Measurements from ENCODE around the gene MIPOL1. TPM values are rescaled to one million over a fixed set of nuclear protein-coding genes. Genes with fewer than 3 reads are reported as not detected.

The MIPOL1 gene
- total and polyA plus RNA-seq, 2 of the 13 experiments (the other 11 are each of a cell fraction or from before 2014, with no cell fraction given): 8.6 to 34.2 TPM

- TF ChIP-seq CHD4 (IDR thresholded peaks at IDR 0.05; ENCODE audit: borderline replicate concordance, low read length) (peak; percentile 97), ZNF709 (CRISPR knock-in tag; IDR thresholded peaks at IDR 0.05) (no peak), MAFG (CRISPR knock-in tag; IDR thresholded peaks at IDR 0.05) (no peak), ZNF780A (CRISPR knock-in tag; IDR thresholded peaks at IDR 0.05) (peak; percentile 46; the same call in 1 of the 2 replicates), U2AF2 (IDR thresholded peaks at IDR 0.05; ENCODE audit: low read depth, low read length) (no peak), RELA (CRISPR knock-in tag; IDR thresholded peaks at IDR 0.05) (peak; percentile 73; the same call in 1 of the 2 replicates), POLR2AphosphoS2 (IDR thresholded peaks at IDR 0.05; ENCODE audit: low read depth, low read length) (no peak), ZNF367 (CRISPR knock-in tag; IDR thresholded peaks at IDR 0.05; ENCODE audit: borderline replicate concordance) (no peak; the same call in 1 of the 2 replicates), KLF12 (CRISPR knock-in tag; IDR thresholded peaks at IDR 0.05; ENCODE audit: borderline replicate concordance) (peak; percentile 76; the same call in 1 of the 2 replicates), KLF6 (CRISPR knock-in tag; IDR thresholded peaks at IDR 0.05) (peak; percentile 50; the same call in 1 of the 2 replicates), TFDP1 (CRISPR knock-in tag; IDR thresholded peaks at IDR 0.05; ENCODE audit: borderline replicate concordance) (peak; percentile 55; the same call in 1 of the 2 replicates), ZNF205 (CRISPR knock-in tag; IDR thresholded peaks at IDR 0.05) (peak; percentile 97), ZNF7 (CRISPR knock-in tag; IDR thresholded peaks at IDR 0.05) (no peak), ZNF792 (CRISPR knock-in tag; IDR thresholded peaks at IDR 0.05) (peak; percentile 98), ZNF329 (CRISPR knock-in tag; IDR thresholded peaks at IDR 0.05; ENCODE audit: low read depth) (no peak), ZFYVE20 (CRISPR knock-in tag; IDR thresholded peaks at IDR 0.05; ENCODE audit: borderline replicate concordance, low read depth) (no peak), RFXAP (CRISPR knock-in tag; IDR thresholded peaks at IDR 0.05; ENCODE audit: borderline replicate concordance) (peak; percentile 94; the same call in 1 of the 2 replicates), MBNL3 (CRISPR knock-in tag; conservative IDR thresholded peaks at IDR 0.05) (no peak), MTERF4 (CRISPR knock-in tag; IDR thresholded peaks at IDR 0.05) (no peak), ZNF567 (CRISPR knock-in tag; IDR thresholded peaks at IDR 0.05; ENCODE audit: borderline replicate concordance) (no peak)
- TF ChIP-seq, protein P1, sequence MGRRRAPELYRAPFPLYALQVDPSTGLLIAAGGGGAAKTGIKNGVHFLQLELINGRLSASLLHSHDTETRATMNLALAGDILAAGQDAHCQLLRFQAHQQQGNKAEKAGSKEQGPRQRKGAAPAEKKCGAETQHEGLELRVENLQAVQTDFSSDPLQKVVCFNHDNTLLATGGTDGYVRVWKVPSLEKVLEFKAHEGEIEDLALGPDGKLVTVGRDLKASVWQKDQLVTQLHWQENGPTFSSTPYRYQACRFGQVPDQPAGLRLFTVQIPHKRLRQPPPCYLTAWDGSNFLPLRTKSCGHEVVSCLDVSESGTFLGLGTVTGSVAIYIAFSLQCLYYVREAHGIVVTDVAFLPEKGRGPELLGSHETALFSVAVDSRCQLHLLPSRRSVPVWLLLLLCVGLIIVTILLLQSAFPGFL (CRISPR knock-in tag; IDR thresholded peaks at IDR 0.05): no peak
- TF ChIP-seq, protein P2, sequence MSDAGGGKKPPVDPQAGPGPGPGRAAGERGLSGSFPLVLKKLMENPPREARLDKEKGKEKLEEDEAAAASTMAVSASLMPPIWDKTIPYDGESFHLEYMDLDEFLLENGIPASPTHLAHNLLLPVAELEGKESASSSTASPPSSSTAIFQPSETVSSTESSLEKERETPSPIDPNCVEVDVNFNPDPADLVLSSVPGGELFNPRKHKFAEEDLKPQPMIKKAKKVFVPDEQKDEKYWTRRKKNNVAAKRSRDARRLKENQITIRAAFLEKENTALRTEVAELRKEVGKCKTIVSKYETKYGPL (CRISPR knock-in tag; IDR thresholded peaks at IDR 0.05): no peak
- TF ChIP-seq, protein P3, sequence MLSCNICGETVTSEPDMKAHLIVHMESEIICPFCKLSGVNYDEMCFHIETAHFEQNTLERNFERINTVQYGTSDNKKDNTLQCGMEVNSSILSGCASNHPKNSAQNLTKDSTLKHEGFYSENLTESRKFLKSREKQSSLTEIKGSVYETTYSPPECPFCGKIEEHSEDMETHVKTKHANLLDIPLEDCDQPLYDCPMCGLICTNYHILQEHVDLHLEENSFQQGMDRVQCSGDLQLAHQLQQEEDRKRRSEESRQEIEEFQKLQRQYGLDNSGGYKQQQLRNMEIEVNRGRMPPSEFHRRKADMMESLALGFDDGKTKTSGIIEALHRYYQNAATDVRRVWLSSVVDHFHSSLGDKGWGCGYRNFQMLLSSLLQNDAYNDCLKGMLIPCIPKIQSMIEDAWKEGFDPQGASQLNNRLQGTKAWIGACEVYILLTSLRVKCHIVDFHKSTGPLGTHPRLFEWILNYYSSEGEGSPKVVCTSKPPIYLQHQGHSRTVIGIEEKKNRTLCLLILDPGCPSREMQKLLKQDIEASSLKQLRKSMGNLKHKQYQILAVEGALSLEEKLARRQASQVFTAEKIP (CRISPR knock-in tag; IDR thresholded peaks at IDR 0.05; ENCODE audit: borderline replicate concordance): no peak
These were observed 349.1 kb downstream of the MIPOL1 start (continued) for GRCh38 chr14:37546621-37547447.
